Measurements from ENCODE around the gene PDCD1. TPM values are rescaled to one million over a fixed set of nuclear protein-coding genes. Genes with fewer than 3 reads are reported as not detected.
"Not testable (repeated sequence)": the region's sequence is repeated elsewhere in the genome, so short reads cannot be mapped to it uniquely, and the experiment has no call there.

The PDCD1 gene
- total and polyA plus RNA-seq, 2 donors: 12.7 to 16.0 TPM

DNA sequence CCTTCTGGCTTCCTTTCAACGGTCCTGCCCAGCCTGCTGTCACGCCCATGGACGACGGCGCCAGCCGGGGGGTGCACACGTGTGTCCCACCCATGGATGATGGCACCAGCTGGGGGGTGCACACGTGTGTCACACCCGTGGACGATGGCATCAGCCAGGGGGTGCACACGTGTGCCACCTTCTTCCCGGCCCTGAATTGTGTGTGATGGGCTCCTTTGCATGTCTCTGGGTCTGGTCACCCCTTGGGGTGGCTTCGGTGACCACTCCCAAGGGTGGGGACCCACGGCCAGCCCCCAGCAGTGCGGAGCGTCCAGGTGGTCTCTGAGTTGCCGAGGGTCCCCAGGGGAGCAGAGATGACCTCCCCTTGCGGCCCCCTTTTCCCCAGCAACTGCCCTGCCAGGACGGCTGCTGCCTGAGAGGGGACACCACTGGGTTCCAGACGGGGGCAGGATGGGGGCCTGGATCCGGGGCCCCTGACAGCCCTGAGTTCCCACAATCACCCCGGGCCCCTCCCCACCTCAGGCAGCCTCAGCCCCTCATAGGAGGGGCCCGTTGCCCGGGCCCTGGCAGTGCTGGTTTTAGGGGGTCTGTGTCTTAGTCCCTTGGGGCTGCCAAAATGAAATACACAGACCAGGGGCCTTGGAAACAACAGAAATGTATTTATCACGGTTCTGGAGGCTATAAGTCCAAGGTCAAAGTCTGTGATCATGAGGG lies 40.3 kb downstream of the PDCD1 start:
- no peak overlapping the region for H3K4me3 ChIP-seq (ENCODE audit: low read length in 2 of 2)
- peaks cover 0 to 4% of the 10 kb centered on the region in 2 donors for H3K9me3 ChIP-seq (ENCODE audit: control insufficient read depth in 2 of 2, insufficient read depth in 1 of 2, low read length in 1 of 2)
- H3K36me3 ChIP-seq (ENCODE audit: control insufficient read depth in 2 of 2, insufficient read depth in 2 of 2, low read length in 1 of 2): no peaks in the 10 kb centered on the region
- H3K27me3 ChIP-seq (ENCODE audit: control insufficient read depth in 2 of 2, insufficient read depth in 1 of 2, low read length in 1 of 2): peaks cover 0 to 23% of the 10 kb centered on the region in 2 donors
- WGBS: 74% methylated on average over 25 of the region's 25 CpGs
- DNase-seq (ENCODE audit: low read depth in 6 of 9, low spot score in 9 of 9): no peak
- no peak overlapping the region for H3K27ac ChIP-seq (ENCODE audit: low read depth in 1 of 2, low read length in 1 of 2)
- peaks cover 14 to 25% of the 10 kb centered on the region in 2 donors for H3K4me1 ChIP-seq (ENCODE audit: control insufficient read depth in 2 of 2, insufficient read depth in 2 of 2, low read length in 2 of 2)

DNA sequence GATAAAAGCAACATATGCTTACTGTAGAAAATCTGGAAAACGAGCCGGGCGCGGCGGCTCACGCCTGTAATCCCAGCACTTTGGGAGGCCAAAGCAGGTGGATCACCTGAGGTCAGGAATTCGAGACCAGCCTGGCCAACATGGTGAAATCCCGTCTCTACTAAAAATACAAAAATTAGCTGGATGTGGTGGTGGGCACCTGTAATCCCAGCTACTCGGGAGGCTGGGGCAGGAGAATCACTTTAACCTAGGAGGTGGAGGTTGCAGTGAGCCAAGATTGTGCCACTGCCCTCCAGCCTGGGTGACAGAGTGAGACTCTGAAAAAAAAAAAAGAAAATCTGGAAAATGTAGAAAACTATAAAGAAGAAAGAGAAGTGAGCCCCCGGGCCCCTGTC lies 40.9 kb downstream of the PDCD1 start:
- H3K4me1 ChIP-seq (ENCODE audit: control insufficient read depth in 2 of 2, insufficient read depth in 2 of 2, low read length in 2 of 2): peaks cover 14 to 30% of the 10 kb centered on the region in 2 donors
- not testable (repeated sequence) for H3K4me3 ChIP-seq (ENCODE audit: low read length in 2 of 2); H3K9me3 ChIP-seq (ENCODE audit: control insufficient read depth in 2 of 2, insufficient read depth in 1 of 2, low read length in 1 of 2); H3K27ac ChIP-seq (ENCODE audit: low read depth in 1 of 2, low read length in 1 of 2); H3K36me3 ChIP-seq (ENCODE audit: control insufficient read depth in 2 of 2, insufficient read depth in 2 of 2, low read length in 1 of 2); DNase-seq (ENCODE audit: low read depth in 6 of 9, low spot score in 9 of 9)
- 80% methylated on average over 10 of the region's 10 CpGs for WGBS
- H3K27me3 ChIP-seq (ENCODE audit: control insufficient read depth in 2 of 2, insufficient read depth in 1 of 2, low read length in 1 of 2): peaks cover 0 to 23% of the 10 kb centered on the region in 2 donors

DNA sequence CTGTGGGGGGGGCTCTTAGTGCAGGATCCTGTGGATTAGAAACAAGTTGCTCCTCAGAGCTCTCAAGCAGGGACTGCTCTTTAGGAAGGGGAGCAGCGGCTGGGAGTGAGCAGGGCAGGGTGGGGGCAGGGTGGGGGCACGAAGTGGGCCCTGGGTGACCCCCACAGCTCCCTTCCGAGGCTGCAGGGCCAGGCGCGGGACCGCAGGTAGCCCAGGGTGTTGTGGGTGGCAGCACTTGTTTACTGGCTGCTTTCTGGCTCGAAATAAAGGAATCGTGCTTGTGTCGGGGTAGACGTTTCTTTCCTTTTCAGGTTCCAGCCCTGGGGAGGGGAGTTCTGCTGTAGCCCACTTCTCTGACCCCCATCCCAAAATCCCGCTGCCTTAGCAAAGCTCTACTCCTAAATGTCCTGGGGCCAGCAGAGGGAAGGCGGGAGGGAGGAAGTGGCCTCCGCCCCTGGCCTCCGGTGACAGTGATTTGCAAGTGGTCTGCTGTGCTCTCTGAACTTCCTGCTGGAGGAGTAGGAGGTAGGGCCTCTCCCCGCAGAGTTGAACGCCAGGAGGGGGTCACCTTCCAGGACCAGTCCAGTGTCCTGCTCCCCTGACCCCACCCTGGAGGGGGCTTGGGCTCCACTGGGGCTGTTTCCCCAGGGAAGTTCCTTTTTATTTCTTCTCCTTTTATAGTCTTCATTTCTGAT lies 41.4 kb downstream of the PDCD1 start:
- Histone ChIP-seq H3K9me3 (ENCODE audit: control insufficient read depth in 2 of 2, insufficient read depth in 1 of 2, low read length in 1 of 2) (peaks cover 0 to 11% of the 10 kb centered on the region in 2 donors), H3K4me1 (ENCODE audit: control insufficient read depth in 2 of 2, insufficient read depth in 2 of 2, low read length in 2 of 2) (peaks cover 11 to 29% of the 10 kb centered on the region in 2 donors), H3K36me3 (ENCODE audit: control insufficient read depth in 2 of 2, insufficient read depth in 2 of 2, low read length in 1 of 2) (no peaks in the 10 kb centered on the region), H3K27ac (ENCODE audit: low read depth in 1 of 2, low read length in 1 of 2) (no peak overlapping the region), H3K4me3 (ENCODE audit: low read length in 2 of 2) (no peak overlapping the region), H3K27me3 (ENCODE audit: control insufficient read depth in 2 of 2, insufficient read depth in 1 of 2, low read length in 1 of 2) (peaks cover 0 to 23% of the 10 kb centered on the region in 2 donors)
- no peak for DNase-seq (ENCODE audit: low read depth in 6 of 9, low spot score in 9 of 9)
- 34% methylated on average over 16 of the region's 16 CpGs for WGBS

DNA sequence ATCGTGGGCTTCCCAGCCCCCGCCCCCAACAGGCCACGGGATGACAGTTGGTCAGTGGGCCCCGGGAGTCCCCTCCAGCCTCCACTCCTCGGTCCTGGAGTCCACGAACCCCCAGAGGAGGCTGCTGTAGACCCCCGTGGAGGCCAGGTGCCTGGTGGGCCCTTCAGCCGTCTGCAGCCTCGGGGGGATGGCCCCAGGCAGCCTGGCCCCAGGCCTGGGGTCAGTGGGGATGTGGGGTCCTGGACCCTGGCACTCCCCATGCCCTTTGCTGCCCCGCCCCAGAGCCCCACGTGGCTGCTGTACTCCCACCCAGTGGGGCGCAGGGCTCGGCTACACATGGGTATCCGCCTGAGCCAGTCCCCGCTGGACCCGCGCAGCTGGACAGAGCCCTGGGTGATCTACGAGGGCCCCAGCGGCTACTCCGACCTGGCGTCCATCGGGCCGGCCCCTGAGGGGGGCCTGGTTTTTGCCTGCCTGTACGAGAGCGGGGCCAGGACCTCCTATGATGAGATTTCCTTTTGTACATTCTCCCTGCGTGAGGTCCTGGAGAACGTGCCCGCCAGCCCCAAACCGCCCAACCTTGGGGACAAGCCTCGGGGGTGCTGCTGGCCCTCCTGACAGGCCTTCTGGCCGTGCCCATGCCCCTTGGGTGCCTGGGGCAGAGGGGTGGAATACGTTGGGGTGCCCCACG lies 42.1 kb downstream of the PDCD1 start:
- Histone ChIP-seq H3K4me3 (ENCODE audit: low read length in 2 of 2) (no peak overlapping the region), H3K27me3 (ENCODE audit: control insufficient read depth in 2 of 2, insufficient read depth in 1 of 2, low read length in 1 of 2) (peaks cover 0 to 21% of the 10 kb centered on the region in 2 donors), H3K4me1 (ENCODE audit: control insufficient read depth in 2 of 2, insufficient read depth in 2 of 2, low read length in 2 of 2) (peaks cover 6 to 22% of the 10 kb centered on the region in 2 donors), H3K9me3 (ENCODE audit: control insufficient read depth in 2 of 2, insufficient read depth in 1 of 2, low read length in 1 of 2) (peaks cover 0 to 7% of the 10 kb centered on the region in 2 donors), H3K36me3 (ENCODE audit: control insufficient read depth in 2 of 2, insufficient read depth in 2 of 2, low read length in 1 of 2) (no peaks in the 10 kb centered on the region), H3K27ac (ENCODE audit: low read depth in 1 of 2, low read length in 1 of 2) (no peak overlapping the region)
- DNase-seq (ENCODE audit: low read depth in 6 of 9, low spot score in 9 of 9): no peak
- 89% methylated on average over 33 of the region's 33 CpGs for WGBS

DNA sequence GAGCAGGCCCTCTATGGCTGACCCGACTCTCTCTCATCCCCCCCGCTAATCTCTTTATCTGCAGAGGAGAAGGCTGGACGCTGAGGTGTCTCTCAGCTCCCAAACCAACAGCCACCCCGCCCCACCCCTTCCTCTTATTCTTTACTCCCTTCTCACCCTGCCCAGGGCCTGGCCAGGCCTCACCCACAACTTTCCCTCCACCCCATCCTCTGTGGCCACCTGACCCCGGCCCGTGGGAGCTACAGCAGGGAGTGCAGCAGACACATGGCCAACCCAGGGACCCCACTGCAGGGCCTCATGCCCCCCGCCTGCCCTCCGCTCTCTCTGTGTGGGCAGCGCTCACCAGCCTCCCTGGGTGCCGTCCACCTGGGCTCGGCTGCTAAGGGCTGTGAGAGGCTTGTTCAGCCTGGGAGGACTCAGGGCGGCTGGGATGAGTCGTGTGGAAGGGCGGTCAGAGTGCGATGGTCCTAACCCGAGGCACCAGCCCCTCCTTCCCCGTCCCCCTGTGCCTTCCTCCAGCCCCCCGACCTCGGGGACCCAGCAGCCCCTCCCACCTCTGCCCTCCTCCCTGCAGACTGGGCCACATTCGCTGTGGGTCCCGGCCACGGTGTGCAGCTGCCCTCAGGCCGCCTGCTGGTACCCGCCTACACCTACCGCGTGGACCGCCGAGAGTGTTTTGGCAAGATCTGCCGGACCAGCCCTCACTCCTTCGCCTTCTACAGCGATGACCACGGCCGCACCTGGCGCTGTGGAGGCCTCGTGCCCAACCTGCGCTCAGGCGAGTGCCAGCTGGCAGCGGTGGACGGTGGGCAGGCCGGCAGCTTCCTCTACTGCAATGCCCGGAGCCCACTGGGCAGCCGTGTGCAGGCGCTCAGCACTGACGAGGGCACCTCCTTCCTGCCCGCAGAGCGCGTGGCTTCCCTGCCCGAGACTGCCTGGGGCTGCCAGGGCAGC lies 42.9 kb downstream of the PDCD1 start:
- Histone ChIP-seq H3K9me3 (ENCODE audit: control insufficient read depth in 2 of 2, insufficient read depth in 1 of 2, low read length in 1 of 2) (peaks cover 0 to 7% of the 10 kb centered on the region in 2 donors), H3K36me3 (ENCODE audit: control insufficient read depth in 2 of 2, insufficient read depth in 2 of 2, low read length in 1 of 2) (no peaks in the 10 kb centered on the region), H3K4me3 (ENCODE audit: low read length in 2 of 2) (no peak overlapping the region), H3K4me1 (ENCODE audit: control insufficient read depth in 2 of 2, insufficient read depth in 2 of 2, low read length in 2 of 2) (peaks cover under 1 to 17% of the 10 kb centered on the region in 2 donors), H3K27me3 (ENCODE audit: control insufficient read depth in 2 of 2, insufficient read depth in 1 of 2, low read length in 1 of 2) (peaks cover 0 to 25% of the 10 kb centered on the region in 2 donors), H3K27ac (ENCODE audit: low read depth in 1 of 2, low read length in 1 of 2) (no peak overlapping the region)
- 91% methylated on average over 48 of the region's 48 CpGs for WGBS
- no peak for DNase-seq (ENCODE audit: low read depth in 6 of 9, low spot score in 9 of 9)

DNA sequence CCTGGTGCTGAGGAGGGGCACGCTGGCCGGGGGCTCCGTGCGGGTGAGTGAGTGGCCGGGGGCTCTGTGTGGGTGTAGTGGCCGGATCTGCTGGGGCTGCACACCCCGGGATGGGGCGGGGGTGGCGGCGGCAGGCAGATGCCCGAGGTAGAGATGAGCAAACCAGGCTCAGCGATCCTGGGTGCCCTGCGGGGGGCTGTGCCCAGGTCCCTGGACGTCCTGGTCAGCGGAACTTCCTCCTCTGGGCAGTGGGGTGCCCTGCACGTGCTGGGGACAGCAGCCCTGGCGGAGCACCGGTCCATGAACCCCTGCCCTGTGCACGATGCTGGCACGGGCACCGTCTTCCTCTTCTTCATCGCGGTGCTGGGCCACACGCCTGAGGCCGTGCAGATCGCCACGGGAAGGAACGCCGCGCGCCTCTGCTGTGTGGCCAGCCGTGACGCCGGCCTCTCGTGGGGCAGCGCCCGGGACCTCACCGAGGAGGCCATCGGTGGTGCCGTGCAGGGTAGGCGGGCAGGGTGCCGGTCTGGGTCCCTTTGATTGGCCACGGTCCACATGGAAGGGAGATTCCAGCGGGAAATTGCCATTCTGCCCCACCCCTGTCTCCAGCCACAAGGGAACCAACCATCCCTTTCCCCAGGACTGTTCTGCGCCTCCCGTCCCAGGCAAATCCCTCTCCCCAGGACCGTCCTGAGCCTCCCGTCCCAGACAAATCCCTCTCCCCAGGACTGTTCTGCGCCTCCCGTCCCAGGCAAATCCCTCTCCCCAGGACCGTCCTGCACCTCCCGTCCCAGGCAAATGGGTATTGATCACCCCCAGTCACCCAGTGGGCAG lies 43.8 kb downstream of the PDCD1 start:
- H3K27ac ChIP-seq (ENCODE audit: low read depth in 1 of 2, low read length in 1 of 2): no peak overlapping the region
- no peaks in the 10 kb centered on the region for H3K36me3 ChIP-seq (ENCODE audit: control insufficient read depth in 2 of 2, insufficient read depth in 2 of 2, low read length in 1 of 2)
- peaks cover 0 to 25% of the 10 kb centered on the region in 2 donors for H3K27me3 ChIP-seq (ENCODE audit: control insufficient read depth in 2 of 2, insufficient read depth in 1 of 2, low read length in 1 of 2)
- WGBS: 93% methylated on average over 52 of the region's 52 CpGs
- peaks cover 0 to 7% of the 10 kb centered on the region in 2 donors for H3K9me3 ChIP-seq (ENCODE audit: control insufficient read depth in 2 of 2, insufficient read depth in 1 of 2, low read length in 1 of 2)
- peaks cover 0 to 17% of the 10 kb centered on the region in 2 donors for H3K4me1 ChIP-seq (ENCODE audit: control insufficient read depth in 2 of 2, insufficient read depth in 2 of 2, low read length in 2 of 2)
- H3K4me3 ChIP-seq (ENCODE audit: low read length in 2 of 2): no peak overlapping the region
- no peak for DNase-seq (ENCODE audit: low read depth in 6 of 9, low spot score in 9 of 9)

DNA sequence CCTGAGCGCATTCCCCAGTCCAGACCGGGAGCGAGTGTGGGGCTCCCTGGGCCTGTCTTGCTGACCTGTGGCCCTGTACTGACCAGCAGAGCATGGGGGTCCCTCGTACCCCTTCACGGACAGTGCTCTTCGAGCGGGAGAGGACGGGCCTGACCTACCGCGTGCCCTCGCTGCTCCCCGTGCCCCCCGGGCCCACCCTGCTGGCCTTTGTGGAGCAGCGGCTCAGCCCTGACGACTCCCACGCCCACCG lies 44.4 kb downstream of the PDCD1 start:
- H3K27ac ChIP-seq (ENCODE audit: low read depth in 1 of 2, low read length in 1 of 2): no peak overlapping the region
- no peaks in the 10 kb centered on the region for H3K36me3 ChIP-seq (ENCODE audit: control insufficient read depth in 2 of 2, insufficient read depth in 2 of 2, low read length in 1 of 2)
- no peak overlapping the region for H3K4me3 ChIP-seq (ENCODE audit: low read length in 2 of 2)
- no peak for DNase-seq (ENCODE audit: low read depth in 6 of 9, low spot score in 9 of 9)
- 96% methylated on average over 17 of the region's 17 CpGs for WGBS
- peaks cover 0 to 7% of the 10 kb centered on the region in 2 donors for H3K9me3 ChIP-seq (ENCODE audit: control insufficient read depth in 2 of 2, insufficient read depth in 1 of 2, low read length in 1 of 2)
- H3K4me1 ChIP-seq (ENCODE audit: control insufficient read depth in 2 of 2, insufficient read depth in 2 of 2, low read length in 2 of 2): peaks cover 0 to 17% of the 10 kb centered on the region in 2 donors
- H3K27me3 ChIP-seq (ENCODE audit: control insufficient read depth in 2 of 2, insufficient read depth in 1 of 2, low read length in 1 of 2): peaks cover 0 to 25% of the 10 kb centered on the region in 2 donors

Measured in thymus (tissue), 11 donors.